GM19372 (cell line): ENCODE data around the gene ARHGAP6.

Experiments
- ATAC-seq: cut with Tn5 transposase; IDR thresholded peaks from one replicate; pipeline ENCODE4 v1.9.1; 2021; ENCODE audit warnings: mild to moderate bottlenecking, low read depth, moderate library complexity; ENCODE audit not compliant: unreplicated experiment

The ARHGAP6 gene

GRCh38 chrX:11665168-11666111 lies at the start of gene ARHGAP6:
TSS of gene ARHGAP6 (minus strand) at chrX:11665920. CDS start at chrX:11664828, 1,092 bp downstream.
- peak; percentile 47 for ATAC-seq

GRCh38 chrX:11704725-11705495 lies 39.2 kb upstream of the ARHGAP6 start:
- no peak for ATAC-seq

- no peak for ATAC-seq
These were observed 38.1 kb upstream of the ARHGAP6 start for GRCh38 chrX:11703855-11704254.

- ATAC-seq = no peak
These were observed 37.4 kb upstream of the ARHGAP6 start for GRCh38 chrX:11702965-11703631.

GRCh38 chrX:11702420-11702819 lies 36.7 kb upstream of the ARHGAP6 start:
- no peak for ATAC-seq

GRCh38 chrX:11698702-11699101 lies 33.0 kb upstream of the ARHGAP6 start:
- no peak for ATAC-seq

- ATAC-seq = no peak
These were observed 22.5 kb upstream of the ARHGAP6 start for GRCh38 chrX:11688201-11688600.

GRCh38 chrX:11687157-11687556 lies 21.4 kb upstream of the ARHGAP6 start:
- no peak for ATAC-seq

- ATAC-seq = no peak
These were observed 17.3 kb upstream of the ARHGAP6 start for GRCh38 chrX:11683057-11683456.

GRCh38 chrX:11678158-11678557 lies 12.4 kb upstream of the ARHGAP6 start:
- no peak for ATAC-seq

GRCh38 chrX:11672213-11672612 lies 6.5 kb upstream of the ARHGAP6 start:
- ATAC-seq = no peak

GRCh38 chrX:11670316-11670715 lies 4.6 kb upstream of the ARHGAP6 start:
- no peak for ATAC-seq

- ATAC-seq = no peak
These were observed 1.4 kb upstream of the ARHGAP6 start for GRCh38 chrX:11666952-11667685.

- no peak for ATAC-seq
These were observed 444 bp upstream of the ARHGAP6 start for GRCh38 chrX:11666164-11666563.

- ATAC-seq = no peak
These were observed 1.2 kb downstream of the ARHGAP6 start for GRCh38 chrX:11664211-11665167.

- no peak for ATAC-seq
These were observed 1.9 kb downstream of the ARHGAP6 start for GRCh38 chrX:11663875-11664210.

GRCh38 chrX:11655282-11656015 lies 10.3 kb downstream of the ARHGAP6 start:
- no peak for ATAC-seq

GRCh38 chrX:11648705-11649519 lies 16.8 kb downstream of the ARHGAP6 start:
- no peak for ATAC-seq
